Neural progenitor cell (in vitro differentiated cells): ENCODE data around the gene NIN. TPM values are rescaled to one million over a fixed set of nuclear protein-coding genes. Genes with fewer than 3 reads are reported as not detected.

Source experiments
- DNase-seq: peaks from one replicate; pipeline ENCODE4 v3.0.0-alpha.2; 2016; ENCODE audit warnings: low spot score
- H2AFZ ChIP-seq: fragments of 200-600 bp; sonication (generic); replicated peaks from 2 replicates; pipeline ENCODE4 v1.6.1; 2016; ENCODE audit warnings: antibody characterized with exemption
- H3F3A ChIP-seq: fragments of 200-600 bp; sonication (generic); 2 replicates; pipeline ENCODE4 v1.6.1; 2016; ENCODE audit warnings: antibody characterized with exemption, low read depth
- H3K27ac ChIP-seq: fragments of 200-600 bp; sonication (generic); 2 replicates; pipeline ENCODE4 v1.5.1; 2016; ENCODE audit warnings: mild to moderate bottlenecking
- H3K27me3 ChIP-seq: fragments of 200-600 bp; sonication (generic); 2 replicates; pipeline ENCODE4 v1.6.1; 2016; ENCODE audit warnings: mild to moderate bottlenecking, moderate library complexity
- H3K36me3 ChIP-seq: fragments of 200-600 bp; sonication (generic); 2 replicates; pipeline ENCODE4 v1.5.1; 2016
- H3K4me1 ChIP-seq: fragments of 200-600 bp; sonication (generic); 2 replicates; pipeline ENCODE4 v1.6.1; 2016; ENCODE audit warnings: mixed run types
- H3K4me2 ChIP-seq: fragments of 200-600 bp; sonication (generic); 2 replicates; pipeline ENCODE4 v1.6.1; 2016
- H3K4me3 ChIP-seq: fragments of 200-600 bp; sonication (generic); 2 replicates; pipeline ENCODE4 v1.5.1; 2016
- H3K79me2 ChIP-seq: fragments of 200-600 bp; sonication (generic); 2 replicates; pipeline ENCODE4 v1.6.1; 2016; ENCODE audit warnings: low read depth
- H3K9ac ChIP-seq: fragments of 200-600 bp; sonication (generic); 2 replicates; pipeline ENCODE4 v1.6.1; 2016
- H3K9me3 ChIP-seq: fragments of 200-600 bp; sonication (generic); 2 replicates; pipeline ENCODE4 v1.5.1; 2016; ENCODE audit warnings: low read depth
- H4K20me1 ChIP-seq: fragments of 200-600 bp; sonication (generic); 2 replicates; pipeline ENCODE4 v1.6.1; 2016; ENCODE audit warnings: low read depth
- H3K27ac Mint-ChIP-seq: 3 replicates; pipeline ENCODE4 v1.8.0; 2021; ENCODE audit warnings: mixed read lengths
- H3K27me3 Mint-ChIP-seq: 2 replicates; pipeline ENCODE4 v1.8.0; 2022; ENCODE audit warnings: low read depth, mild to moderate bottlenecking, inconsistent platforms, moderate library complexity, mixed read lengths; ENCODE audit not compliant: insufficient read depth
- H3K36me3 Mint-ChIP-seq: 3 replicates; pipeline ENCODE4 v1.8.0; 2021; ENCODE audit warnings: mixed read lengths
- H3K4me1 Mint-ChIP-seq: 3 replicates; pipeline ENCODE4 v1.8.0; 2021; ENCODE audit warnings: mixed read lengths
- H3K4me3 Mint-ChIP-seq: 3 replicates; pipeline ENCODE4 v1.8.0; 2021; ENCODE audit warnings: mild to moderate bottlenecking, moderate library complexity, mixed read lengths
- H3K9me3 Mint-ChIP-seq: 3 replicates; pipeline ENCODE4 v1.8.0; 2020; ENCODE audit warnings: mixed read lengths
- CTCF ChIP-seq: fragments of 200-600 bp; sonication (generic); IDR thresholded peaks from 2 replicates; pipeline ENCODE4 v1.5.1; 2017; ENCODE audit warnings: antibody characterized with exemption, mild to moderate bottlenecking
- EZH2 ChIP-seq: fragments of 200-600 bp; sonication (generic); IDR thresholded peaks from 2 replicates; pipeline ENCODE4 v1.6.1; 2017; ENCODE audit warnings: antibody characterized with exemption, mild to moderate bottlenecking, moderate library complexity
- EZH2phosphoT487 ChIP-seq: fragments of 200-600 bp; sonication (generic); IDR thresholded peaks from 2 replicates; pipeline ENCODE4 v1.6.1; 2017; ENCODE audit warnings: antibody characterized with exemption
- total RNA-seq: library from RNA; depleted of rRNA; stranded (reverse); fragments of >200 nt; gene quantifications from 2 replicates; pipeline ENCODE4 v1.2.3, GENCODE V29; 2015; ENCODE audit warnings: low replicate concordance

Gene NIN
- total RNA-seq, 1 donor from 2014 or later: 49.0 TPM

GRCh38 chr14:50859296-50859624, 28.3 kb upstream of the NIN start:
- H4K20me1 ChIP-seq: no peaks in the 10 kb centered on the region
- peak overlapping the region; percentile 10 for H3K4me2 ChIP-seq
- TF ChIP-seq EZH2 (no peak), EZH2phosphoT487 (no peak), CTCF (no peak)
- peak overlapping the region; percentile 99 for H2AFZ ChIP-seq
- no peak overlapping the region for H3K9ac ChIP-seq
- H3K9me3 ChIP-seq: no peaks in the 10 kb centered on the region
- no peaks in the 10 kb centered on the region for H3K27me3 ChIP-seq
- no peaks in the 10 kb centered on the region for H3K79me2 ChIP-seq
- H3F3A ChIP-seq: no peaks in the 10 kb centered on the region
- Mint-ChIP-seq H3K36me3 (no peaks in the 10 kb centered on the region), H3K9me3 (no peaks in the 10 kb centered on the region), H3K4me1 (peaks cover 33% of the 10 kb centered on the region), H3K27me3 (peaks cover 5% of the 10 kb centered on the region), H3K27ac (peak overlapping the region; percentile 33), H3K4me3 (no peak overlapping the region)
- DNase-seq: no peak
- H3K36me3 ChIP-seq: no peaks in the 10 kb centered on the region
- peaks cover 15% of the 10 kb centered on the region for H3K4me1 ChIP-seq
- no peak overlapping the region for H3K4me3 ChIP-seq
- no peak overlapping the region for H3K27ac ChIP-seq

- Histone ChIP-seq H3K27ac (no peak overlapping the region), H3K36me3 (no peaks in the 10 kb centered on the region), H3K4me2 (no peak overlapping the region), H3K4me3 (no peak overlapping the region), H3F3A (no peaks in the 10 kb centered on the region), H3K9me3 (no peaks in the 10 kb centered on the region), H4K20me1 (no peaks in the 10 kb centered on the region), H3K27me3 (no peaks in the 10 kb centered on the region), H3K9ac (no peak overlapping the region), H3K79me2 (no peaks in the 10 kb centered on the region), H3K4me1 (peaks cover 11% of the 10 kb centered on the region), H2AFZ (no peak overlapping the region)
- Mint-ChIP-seq H3K36me3 (no peaks in the 10 kb centered on the region), H3K4me1 (peaks cover 25% of the 10 kb centered on the region), H3K9me3 (no peaks in the 10 kb centered on the region), H3K27ac (no peak overlapping the region), H3K4me3 (no peak overlapping the region), H3K27me3 (peaks cover 5% of the 10 kb centered on the region)
- TF ChIP-seq EZH2phosphoT487 (no peak), EZH2 (no peak), CTCF (no peak)
- DNase-seq: no peak
Measured at GRCh38 chr14:50856660-50857059, 25.7 kb upstream of the NIN start.

GRCh38 chr14:50855558-50855957, 24.6 kb upstream of the NIN start:
- H3K27ac ChIP-seq: no peak overlapping the region
- H3K4me2 ChIP-seq: no peak overlapping the region
- no peaks in the 10 kb centered on the region for H3K79me2 ChIP-seq
- H3K27me3 ChIP-seq: no peaks in the 10 kb centered on the region
- H3K9me3 ChIP-seq: no peaks in the 10 kb centered on the region
- Mint-ChIP-seq H3K27ac (peak overlapping the region; percentile 12), H3K4me1 (peaks cover 16% of the 10 kb centered on the region), H3K27me3 (peaks cover 5% of the 10 kb centered on the region), H3K9me3 (no peaks in the 10 kb centered on the region), H3K4me3 (no peak overlapping the region), H3K36me3 (no peaks in the 10 kb centered on the region)
- H3K4me3 ChIP-seq: no peak overlapping the region
- H2AFZ ChIP-seq: no peak overlapping the region
- H3K9ac ChIP-seq: no peak overlapping the region
- H4K20me1 ChIP-seq: no peaks in the 10 kb centered on the region
- H3K36me3 ChIP-seq: no peaks in the 10 kb centered on the region
- H3K4me1 ChIP-seq: peaks cover 11% of the 10 kb centered on the region
- DNase-seq: no peak
- TF ChIP-seq EZH2phosphoT487 (no peak), EZH2 (no peak), CTCF (no peak)
- H3F3A ChIP-seq: no peaks in the 10 kb centered on the region

GRCh38 chr14:50854521-50854920, 23.6 kb upstream of the NIN start:
- TF ChIP-seq EZH2phosphoT487: no peak
- TF ChIP-seq EZH2: no peak
- no peak for TF ChIP-seq CTCF

More at GRCh38 chr14:50854521-50854920, 23.6 kb upstream of the NIN start:
- no peaks in the 10 kb centered on the region for H3K36me3 Mint-ChIP-seq
- no peak overlapping the region for H2AFZ ChIP-seq
- H3K4me3 Mint-ChIP-seq: no peak overlapping the region
- H4K20me1 ChIP-seq: no peaks in the 10 kb centered on the region
- H3K9me3 ChIP-seq: no peaks in the 10 kb centered on the region
- no peak overlapping the region for H3K4me3 ChIP-seq
- peaks cover 5% of the 10 kb centered on the region for H3K27me3 Mint-ChIP-seq
- no peak overlapping the region for H3K27ac Mint-ChIP-seq
- H3K9me3 Mint-ChIP-seq: no peaks in the 10 kb centered on the region
- H3K36me3 ChIP-seq: no peaks in the 10 kb centered on the region
- H3K9ac ChIP-seq: no peak overlapping the region
- DNase-seq: no peak
- no peaks in the 10 kb centered on the region for H3F3A ChIP-seq
- H3K79me2 ChIP-seq: no peaks in the 10 kb centered on the region
- peaks cover 9% of the 10 kb centered on the region for H3K4me1 Mint-ChIP-seq
- H3K4me1 ChIP-seq: peaks cover 2% of the 10 kb centered on the region
- H3K27me3 ChIP-seq: no peaks in the 10 kb centered on the region
- H3K27ac ChIP-seq: no peak overlapping the region
- H3K4me2 ChIP-seq: no peak overlapping the region
